WTC11 (cell line): ENCODE results near the gene BECN2. TPM values are rescaled to one million over a fixed set of nuclear protein-coding genes. Genes with fewer than 3 reads are reported as not detected.
A peak's percentile ranks its signal among the peaks of the same experiment; 100 is the strongest.

Experiments used
- ATAC-seq: fragments of 200-7000 bp; cut with Tn5 transposase; 2 replicates; pipeline ENCODE4 v1.10.0; 2021; ENCODE audit warnings: mild to moderate bottlenecking, moderate library complexity
- CTCF ChIA-PET: fragments of 300-600 bp; sonication (Branson Sonifier 250); formaldehyde crosslinking; loops from one replicate; lab custom pipeline; 2021; ENCODE audit warnings: antibody characterized with exemption; lab: Charles Lee
- POLR2A ChIA-PET: fragments of 350-600 bp; sonication (Branson Sonifier 250); formaldehyde crosslinking; loops from one replicate; lab custom pipeline; 2021; ENCODE audit warnings: antibody characterized with exemption; lab: Charles Lee
- DNase-seq: peaks from one replicate; pipeline ENCODE4 v3.0.0; 2021; ENCODE audit warnings: low spot score
- H3K27ac Mint-ChIP-seq: 2 replicates; pipeline ENCODE4 v1.8.0; 2021; ENCODE audit warnings: mixed read lengths
- H3K27me3 Mint-ChIP-seq: 2 replicates; pipeline ENCODE4 v1.8.0; 2021; ENCODE audit warnings: low read depth, mild to moderate bottlenecking, moderate library complexity, mixed read lengths
- H3K36me3 Mint-ChIP-seq: 2 replicates; pipeline ENCODE4 v1.8.0; 2021; ENCODE audit warnings: mixed read lengths
- H3K4me1 Mint-ChIP-seq: 2 replicates; pipeline ENCODE4 v1.8.0; 2022; ENCODE audit warnings: mixed read lengths
- H3K4me3 Mint-ChIP-seq: 2 replicates; pipeline ENCODE4 v1.8.0; 2021; ENCODE audit warnings: mild to moderate bottlenecking, moderate library complexity, mixed read lengths
- H3K9me3 Mint-ChIP-seq: 2 replicates; pipeline ENCODE4 v1.8.0; 2021; ENCODE audit warnings: mixed read lengths
- AFF4 ChIP-seq: sonication (generic); formaldehyde crosslinking; IDR thresholded peaks from 2 replicates; pipeline ENCODE4 v1.8.1; 2023; ENCODE audit warnings: mild to moderate bottlenecking, missing genetic modification reagents, borderline replicate concordance
- CTCF ChIP-seq: fragments of 200-600 bp; IDR thresholded peaks from 2 replicates; pipeline ENCODE4 v1.8.0; 2022; ENCODE audit warnings: antibody characterized with exemption
- E2F1 ChIP-seq: sonication (generic); formaldehyde crosslinking; IDR thresholded peaks from 2 replicates; pipeline ENCODE4 v1.8.0; 2022; ENCODE audit warnings: mild to moderate bottlenecking, missing genetic modification reagents
- ELF4 ChIP-seq: sonication (generic); formaldehyde crosslinking; IDR thresholded peaks from 2 replicates; pipeline ENCODE4 v1.8.1; 2022; ENCODE audit warnings: low read depth, mild to moderate bottlenecking, moderate library complexity, missing genetic modification reagents
- EMX1 ChIP-seq: fragments of 250-450 bp; sonication (Bioruptor Pico); IDR thresholded peaks from 2 replicates; pipeline ENCODE4 v1.8.0; 2021; ENCODE audit warnings: mild to moderate bottlenecking
- FOXJ3 ChIP-seq: sonication (generic); formaldehyde crosslinking; IDR thresholded peaks from 2 replicates; pipeline ENCODE4 v1.9.0; 2021; ENCODE audit warnings: missing genetic modification reagents, mild to moderate bottlenecking, borderline replicate concordance
- FOXP1 ChIP-seq: sonication (generic); formaldehyde crosslinking; IDR thresholded peaks from 2 replicates; pipeline ENCODE4 v1.8.0; 2022; ENCODE audit warnings: missing genetic modification reagents, mild to moderate bottlenecking, moderate library complexity, borderline replicate concordance
- GTF2I ChIP-seq: fragments of 250-450 bp; sonication (Bioruptor Pico); conservative IDR thresholded peaks from 2 replicates; pipeline ENCODE4 v1.4.0; 2021; ENCODE audit warnings: mild to moderate bottlenecking
- HMGXB4 ChIP-seq: sonication (generic); formaldehyde crosslinking; IDR thresholded peaks from 2 replicates; pipeline ENCODE4 v1.8.1; 2023; ENCODE audit warnings: mild to moderate bottlenecking, moderate library complexity, missing genetic modification reagents
- KAT7 ChIP-seq: sonication (generic); formaldehyde crosslinking; IDR thresholded peaks from 2 replicates; pipeline ENCODE4 v1.8.1; 2023; ENCODE audit warnings: missing genetic modification reagents, mild to moderate bottlenecking, borderline replicate concordance
- SP1 ChIP-seq: sonication (generic); formaldehyde crosslinking; conservative IDR thresholded peaks from 2 replicates; pipeline ENCODE4 v1.8.1; 2022; ENCODE audit warnings: missing genetic modification reagents
- STAT6 ChIP-seq: sonication (generic); formaldehyde crosslinking; conservative IDR thresholded peaks from 2 replicates; pipeline ENCODE4 v1.8.1; 2023; ENCODE audit warnings: mild to moderate bottlenecking, low read depth, missing genetic modification reagents, moderate library complexity
- ZMAT4 ChIP-seq: fragments of 250-450 bp; sonication (Bioruptor Pico); IDR thresholded peaks from 2 replicates; pipeline ENCODE4 v1.9.0; 2021; ENCODE audit warnings: mild to moderate bottlenecking
- ZNF317 ChIP-seq: sonication (generic); formaldehyde crosslinking; IDR thresholded peaks from 2 replicates; pipeline ENCODE4 v1.8.1; 2023; ENCODE audit warnings: low read depth, mild to moderate bottlenecking, moderate library complexity, missing genetic modification reagents, borderline replicate concordance
- ZNF425 ChIP-seq: fragments of 250-450 bp; sonication (Bioruptor Pico); conservative IDR thresholded peaks from 2 replicates; pipeline ENCODE4 v1.9.0; 2021; ENCODE audit warnings: mild to moderate bottlenecking
- ZSCAN18 ChIP-seq: fragments of 250-450 bp; sonication (Bioruptor Pico); IDR thresholded peaks from 2 replicates; pipeline ENCODE4 v2.1.2; 2022; ENCODE audit warnings: mild to moderate bottlenecking, moderate library complexity
- total RNA-seq: library from RNA; stranded (reverse); gene quantifications from 3 replicates; pipeline ENCODE4 v1.2.3, GENCODE V29; 2021

The BECN2 gene
- total RNA-seq, 1 experiment from 2014 or later, result not detected

GRCh38 chr1:241997401-241997998 lies 39.9 kb downstream of the BECN2 start (continued):
- TF ChIP-seq STAT6 (CRISPR knock-in tag) (no peak), FOXP1 (CRISPR knock-in tag) (no peak), SP1 (CRISPR knock-in tag) (no peak), ELF4 (CRISPR knock-in tag) (no peak), EMX1 (no peak), KAT7 (CRISPR knock-in tag) (no peak), FOXJ3 (CRISPR knock-in tag) (no peak), ZMAT4 (no peak)

- peak; percentile 64 for TF ChIP-seq CTCF
- TF ChIP-seq ZSCAN18 (CRISPR knock-in tag), result no peak
- TF ChIP-seq GTF2I (CRISPR knock-in tag), result no peak
- TF ChIP-seq ZNF317 (CRISPR knock-in tag), result no peak
- peak; percentile 88 for TF ChIP-seq HMGXB4 (CRISPR knock-in tag)
- CTCF ChIA-PET, result interaction anchor here (0.5 to 5.0 kb wide), 32 partner anchors 8 to 1703 kb away, joined by 3 to 60 read pairs (median 4); partner anchors contain the start of gene EXO1
- H3K4me3 Mint-ChIP-seq, result peak overlapping the region; percentile 77
- no peaks in the 10 kb centered on the region for H3K9me3 Mint-ChIP-seq
- no peak overlapping the region for H3K27ac Mint-ChIP-seq
- H3K36me3 Mint-ChIP-seq, result no peaks in the 10 kb centered on the region
- peak; percentile 80 for DNase-seq
- peaks cover 25% of the 10 kb centered on the region for H3K4me1 Mint-ChIP-seq
- ATAC-seq, result peak; percentile 89
- POLR2A ChIA-PET, result interaction anchor here (0.6 to 0.7 kb wide), 2 partner anchors 14 to 216 kb away, joined by 3 to 5 read pairs; no protein-coding TSS in a partner anchor
- peaks cover 5% of the 10 kb centered on the region for H3K27me3 Mint-ChIP-seq
Measured at GRCh38 chr1:241998412-241998921, 40.9 kb downstream of the BECN2 start.

GRCh38 chr1:241999026-241999425 lies 41.5 kb downstream of the BECN2 start, which contains the start of gene MAP1LC3C:
MAP1LC3C (minus strand) TSS chr1:241999098; CDS start chr1:241999008, 90 bp downstream.
- peak; percentile 21 for DNase-seq
- POLR2A ChIA-PET, result no interaction called here
- H3K4me1 Mint-ChIP-seq, result peaks cover 25% of the 10 kb centered on the region
- H3K27me3 Mint-ChIP-seq, result peaks cover 5% of the 10 kb centered on the region
- H3K9me3 Mint-ChIP-seq, result no peaks in the 10 kb centered on the region
- CTCF ChIA-PET, result interaction anchor here (0.5 to 5.0 kb wide), 33 partner anchors 8 to 1703 kb away, joined by 3 to 60 read pairs (median 4); partner anchors contain the start of gene EXO1
- H3K27ac Mint-ChIP-seq, result no peak within 1 kb of the TSS
- ATAC-seq, result peak; percentile 49
- H3K36me3 Mint-ChIP-seq, result no peaks in the 10 kb centered on the region
- peak within 1 kb of the TSS; percentile 77 for H3K4me3 Mint-ChIP-seq
- TF ChIP-seq AFF4, result no peak
- TF ChIP-seq ZNF425 (CRISPR knock-in tag), result no peak
- no peak for TF ChIP-seq E2F1 (CRISPR knock-in tag)
